GM13976 (cell line): ENCODE results near the gene KCNG3.
"Not testable (repeated sequence)": the region's sequence is repeated elsewhere in the genome, so short reads cannot be mapped to it uniquely, and the experiment has no call there.

Source experiments
- DNase-seq: peaks from one replicate; pipeline ENCODE4 v3.0.0; 2012; ENCODE audit warnings: low spot score
- CTCF ChIP-seq: IDR thresholded peaks from 2 replicates; pipeline ENCODE4 v1.5.1; 2012; ENCODE audit warnings: borderline replicate concordance, mild to moderate bottlenecking; ENCODE audit not compliant: insufficient read depth; ENCODE audit errors: extremely low read depth, missing control alignments, control extremely low read depth
- in situ Hi-C: fragments of 300-500 bp; cut with MboI; formaldehyde crosslinking; loops from one replicate; pipeline ENCODE4 v1.12.0; 2022; ENCODE audit warnings: low sequenced_read_pairs, mixed read lengths, inconsistent platforms; ENCODE audit not compliant: unreplicated experiment

KCNG3 gene

GRCh38 chr2:42407476-42407875 lies 86.3 kb downstream of the KCNG3 start:
- in situ Hi-C loops = no loop called here
- no peak for TF ChIP-seq CTCF
- no peak for DNase-seq

- in situ Hi-C loops = no loop called here
- no peak for TF ChIP-seq CTCF
- DNase-seq = no peak
Observed at GRCh38 chr2:42404676-42405075, 89.1 kb downstream of the KCNG3 start.

GRCh38 chr2:42401773-42402172 lies 92.0 kb downstream of the KCNG3 start:
- DNase-seq = no peak
- in situ Hi-C loops = no loop called here
- no peak for TF ChIP-seq CTCF

GRCh38 chr2:42398052-42398451 lies 95.7 kb downstream of the KCNG3 start:
- in situ Hi-C loops, DNase-seq: not testable (repeated sequence)

GRCh38 chr2:42393320-42393719 lies 100.5 kb downstream of the KCNG3 start:
- DNase-seq, in situ Hi-C loops: not testable (repeated sequence)

GRCh38 chr2:42392191-42392590 lies 101.6 kb downstream of the KCNG3 start:
- in situ Hi-C loops = no loop called here
- no peak for DNase-seq
- TF ChIP-seq CTCF = no peak
